Left hindlimb (tissue), 1 donor: ENCODE data around the gene LRRC18.

Experiments used
- DNase-seq: peaks from one replicate; pipeline ENCODE4 v3.0.0-alpha.2; 2018

The LRRC18 gene

DNA sequence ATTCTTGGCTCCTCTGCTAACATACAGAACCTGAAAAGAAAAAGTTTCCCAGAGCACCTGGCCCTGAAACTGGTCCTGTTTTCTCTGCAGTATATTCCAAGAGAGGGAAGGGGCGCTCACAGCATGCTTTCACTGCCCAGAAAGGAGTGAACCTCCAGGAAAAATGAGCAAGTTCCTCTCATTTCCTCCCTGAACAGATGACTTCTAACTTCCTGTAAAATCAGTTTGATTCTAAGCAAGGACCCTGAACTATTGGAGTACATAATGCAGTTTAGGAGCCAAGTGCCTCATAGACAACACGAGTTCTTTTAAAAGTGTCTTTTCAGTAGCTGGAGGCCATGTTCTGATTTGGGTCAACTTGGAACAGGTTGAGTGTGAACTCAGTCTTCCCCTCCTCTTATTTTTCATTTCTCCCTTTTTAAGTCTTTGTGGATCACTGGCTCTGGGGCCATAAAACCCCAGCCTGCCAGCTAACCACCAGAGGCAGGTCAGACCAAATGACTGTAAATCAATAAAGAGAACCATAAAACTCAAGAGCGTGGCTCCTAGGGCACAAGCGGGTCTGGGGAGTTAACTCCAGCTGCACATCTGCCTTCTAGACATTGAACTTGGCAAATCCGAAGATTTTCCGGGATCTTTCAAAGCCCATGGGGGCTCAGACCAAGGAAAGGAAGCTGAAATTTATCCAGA, 5.9 kb upstream of the LRRC18 start:
- DNase-seq: no peak

DNA sequence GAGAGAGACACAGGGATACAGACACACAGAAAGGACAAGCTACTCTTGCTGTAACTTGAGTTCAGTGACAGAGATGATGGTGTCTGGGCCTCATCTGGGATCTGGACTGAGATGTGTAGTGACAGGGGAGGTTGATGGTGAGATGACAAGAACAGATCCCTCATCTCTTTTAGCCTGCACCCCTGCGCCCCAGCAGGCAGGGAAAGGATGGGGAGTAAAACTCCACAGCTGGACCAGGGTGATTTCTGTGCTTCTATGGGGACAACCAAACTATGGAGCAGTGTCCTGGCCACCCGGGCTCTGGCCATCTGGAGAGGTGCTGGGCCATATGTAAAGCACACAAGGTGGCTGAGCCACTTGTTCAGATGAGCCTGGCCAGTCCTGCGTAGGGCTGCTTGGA, 4.5 kb upstream of the LRRC18 start:
- no peak for DNase-seq

DNA sequence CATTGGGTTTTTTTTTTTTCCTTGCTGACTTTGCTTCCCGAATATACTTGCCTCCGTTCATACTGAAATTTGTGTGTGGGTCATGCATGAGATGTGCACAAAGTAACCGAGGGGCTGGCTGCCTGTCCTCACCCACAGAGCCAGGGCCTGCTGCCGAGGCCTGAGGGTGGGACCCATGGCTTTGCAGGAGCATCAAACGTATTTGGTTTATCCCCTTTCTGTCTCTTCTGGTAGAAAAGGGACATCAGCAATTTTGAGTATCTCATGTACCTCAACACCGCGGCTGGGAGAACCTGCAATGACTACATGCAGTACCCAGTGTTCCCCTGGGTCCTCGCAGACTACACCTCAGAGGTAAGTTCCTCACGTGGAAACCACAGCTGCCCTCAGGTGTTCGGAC, 3.5 kb upstream of the LRRC18 start:
- DNase-seq: no peak

DNA sequence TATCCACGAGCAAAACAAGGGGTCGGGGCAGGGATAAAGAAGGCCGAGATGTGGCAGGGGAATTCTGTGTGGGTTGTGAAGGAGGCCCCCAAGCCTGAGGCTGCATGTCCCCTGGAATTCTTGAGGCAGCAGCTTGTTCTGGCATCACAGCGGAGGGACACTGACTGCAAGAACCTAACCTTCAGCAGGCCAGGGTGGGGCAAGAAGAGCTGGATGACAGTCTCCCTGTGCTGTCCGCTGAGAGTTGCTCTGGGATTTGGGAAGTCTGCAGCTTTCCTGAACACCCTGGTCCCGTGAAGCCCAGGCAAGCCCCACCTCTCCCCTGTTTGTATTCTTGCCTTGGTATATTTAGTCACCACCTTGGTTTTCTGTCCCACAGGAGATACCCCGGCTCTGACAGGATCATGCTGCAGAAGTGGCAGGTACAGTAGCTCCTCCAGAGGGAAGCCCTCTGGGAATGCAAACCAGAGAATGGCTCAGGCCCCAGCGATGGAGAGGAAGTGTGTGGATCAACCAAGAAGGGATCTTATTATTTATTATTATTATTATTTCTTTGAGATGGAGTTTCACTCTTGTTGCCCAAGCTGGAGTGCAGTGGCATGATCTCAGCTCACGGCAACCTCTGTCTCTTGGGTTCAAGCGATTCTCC, 1.9 kb upstream of the LRRC18 start:
- DNase-seq: no peak

DNA sequence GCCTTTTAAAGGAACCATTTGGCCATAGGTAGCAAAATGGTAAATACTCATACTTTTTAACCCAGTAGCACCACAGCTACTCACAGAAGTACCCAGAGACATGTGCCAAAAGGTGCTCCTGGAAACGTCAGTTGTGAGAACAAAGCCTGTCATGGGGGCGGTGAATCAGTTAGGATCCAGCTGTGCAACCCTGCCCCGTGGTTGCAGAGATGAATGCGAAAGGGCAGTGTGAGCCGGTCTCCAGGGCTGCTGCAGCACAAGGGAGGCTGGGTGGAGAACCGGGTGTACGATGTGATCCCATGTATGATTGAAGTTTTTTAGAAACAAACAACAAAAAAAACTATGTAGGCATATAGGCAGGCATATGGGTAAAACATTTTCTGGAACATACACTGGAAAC, 1.3 kb upstream of the LRRC18 start:
- no peak for DNase-seq

GRCh38 chr10:48940372-48940771, 732 bp upstream of the LRRC18 start:
- DNase-seq: no peak

DNA sequence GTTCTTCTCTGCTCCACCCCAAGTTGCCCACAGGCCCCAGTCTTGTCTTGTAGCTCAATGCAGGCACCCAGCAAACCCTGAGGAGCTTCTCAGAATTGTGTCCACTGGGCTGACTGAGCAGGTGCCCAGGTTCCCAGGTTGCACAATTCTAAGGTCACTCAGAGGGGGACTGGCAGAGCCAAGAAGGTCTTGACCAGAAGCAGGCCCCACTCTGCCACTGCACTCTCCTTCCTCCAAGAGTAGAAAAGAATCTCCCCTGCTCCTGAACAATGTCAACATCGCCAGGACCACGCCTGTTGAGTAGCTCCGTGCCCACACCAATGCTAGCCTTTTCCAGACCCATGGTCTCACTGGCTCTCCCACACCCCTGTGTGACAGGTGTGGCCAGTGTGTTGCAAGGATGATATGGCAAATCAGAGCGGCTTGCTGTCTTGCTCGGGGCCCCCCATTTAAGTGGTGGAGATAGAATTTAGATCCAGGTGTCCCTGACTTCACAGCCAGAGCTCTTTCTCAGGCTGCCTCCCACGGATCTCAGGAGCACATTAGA, 577 bp downstream of the LRRC18 start:
- no peak for DNase-seq

DNA sequence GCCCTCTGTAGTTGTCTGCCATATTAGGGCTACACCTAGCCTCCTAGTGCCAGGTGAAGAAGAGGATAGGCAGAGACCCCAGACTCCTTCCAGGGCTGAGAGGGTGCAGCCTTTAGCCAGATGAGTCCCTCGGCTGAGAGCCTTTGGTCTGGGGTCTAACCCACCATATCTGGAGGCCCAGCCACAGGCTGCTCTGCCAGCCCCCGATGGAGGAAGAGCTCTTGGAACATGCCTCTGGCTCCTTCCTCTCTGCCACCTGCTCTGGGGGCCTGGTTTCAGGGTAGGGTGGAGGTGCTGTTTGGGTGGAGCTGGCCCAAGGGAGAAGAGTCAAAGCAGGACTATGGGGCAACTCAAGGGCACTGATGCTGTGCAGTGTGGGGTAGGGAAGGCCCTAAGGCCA, 1.4 kb downstream of the LRRC18 start:
- DNase-seq: no peak

- DNase-seq: no peak
These were observed 1.8 kb downstream of the LRRC18 start for GRCh38 chr10:48937796-48938195.

DNA sequence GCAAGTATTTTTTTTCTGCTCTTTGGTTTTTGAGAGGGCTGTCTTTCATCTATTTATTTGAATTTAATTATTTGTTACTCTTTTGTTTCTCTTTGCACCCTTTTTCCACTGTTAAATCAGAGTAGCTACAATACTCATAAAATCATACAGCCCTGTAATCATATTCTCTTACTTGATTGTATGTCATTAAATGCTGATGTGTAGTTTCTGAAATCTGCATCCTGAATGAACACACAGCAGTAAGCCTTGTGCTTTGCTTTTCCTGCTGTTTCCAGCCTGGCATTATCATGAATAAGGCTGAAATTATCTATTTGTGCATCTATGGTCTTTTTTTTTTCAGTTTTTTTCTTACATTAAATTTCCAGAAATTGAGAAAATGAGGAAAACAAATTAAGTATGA, 4.1 kb downstream of the LRRC18 start:
- DNase-seq: no peak

- peak; percentile 49 for DNase-seq
These were observed 4.8 kb downstream of the LRRC18 start for GRCh38 chr10:48934672-48935501.

DNA sequence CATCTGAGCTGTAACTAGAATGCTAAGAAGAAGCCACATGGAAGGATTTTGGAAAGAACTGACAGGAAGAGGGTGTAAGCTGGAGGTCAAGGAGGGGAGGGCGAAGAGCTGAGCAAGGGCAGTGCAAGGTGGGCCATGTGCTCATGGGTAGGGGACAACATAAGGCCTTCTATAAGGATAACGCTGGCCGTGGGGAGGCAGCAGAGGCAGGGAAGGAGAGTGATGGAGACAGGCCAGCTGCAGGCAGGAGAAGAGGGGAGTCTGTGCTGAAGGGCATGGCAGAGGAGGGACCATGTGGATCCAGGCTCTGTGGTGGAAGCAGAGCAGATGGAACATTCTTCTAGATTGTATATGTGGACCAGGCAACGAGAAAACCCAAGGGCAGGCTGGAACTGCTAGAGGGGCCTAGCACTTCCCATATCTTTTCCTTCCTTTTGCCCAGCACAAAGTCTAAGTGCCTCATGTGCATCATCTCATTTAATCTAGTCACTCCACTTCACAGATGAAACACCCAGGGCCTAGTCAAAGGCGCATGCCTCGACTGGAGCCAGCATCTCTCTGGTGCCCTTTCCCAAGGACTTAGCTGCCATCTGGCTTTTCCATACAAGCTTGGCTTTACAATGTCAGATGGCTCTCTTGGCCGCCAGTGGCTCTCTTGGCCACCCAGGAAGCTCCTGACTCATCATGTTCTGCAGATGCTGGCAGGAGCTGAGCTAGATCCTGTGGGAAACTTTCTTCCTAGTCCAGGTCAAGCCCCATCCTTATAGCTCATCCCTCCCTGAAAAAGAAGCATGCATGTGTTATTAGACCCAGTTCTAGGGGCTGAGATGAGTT, 6.6 kb downstream of the LRRC18 start:
- no peak for DNase-seq

- no peak for DNase-seq
These were observed 8.5 kb downstream of the LRRC18 start for GRCh38 chr10:48931188-48931587.

- no peak for DNase-seq
These were observed 10.1 kb downstream of the LRRC18 start for GRCh38 chr10:48929413-48929990.

- DNase-seq: no peak
These were observed 12.7 kb downstream of the LRRC18 start for GRCh38 chr10:48926764-48927540.

GRCh38 chr10:48926255-48926654, 13.4 kb downstream of the LRRC18 start:
- DNase-seq: no peak

DNA sequence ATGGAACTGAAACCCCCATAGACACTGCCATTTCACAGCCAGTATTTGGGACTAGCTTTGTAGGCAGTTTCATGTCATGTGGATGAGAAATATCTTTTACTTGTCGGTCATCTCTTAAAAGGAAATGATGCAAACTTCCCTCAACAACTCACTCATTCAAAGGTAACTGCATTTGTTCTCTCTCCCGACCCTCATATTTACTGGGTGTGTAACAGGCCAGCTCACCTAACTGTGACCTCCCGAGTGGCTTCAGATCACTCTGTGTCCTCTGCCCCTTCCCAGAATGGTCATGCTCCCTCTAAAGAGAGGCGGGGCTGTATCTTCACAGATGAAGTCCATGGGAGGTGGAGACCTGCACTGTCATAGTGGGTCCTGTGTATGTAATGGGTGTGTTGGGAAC, 14.7 kb downstream of the LRRC18 start:
- no peak for DNase-seq

DNA sequence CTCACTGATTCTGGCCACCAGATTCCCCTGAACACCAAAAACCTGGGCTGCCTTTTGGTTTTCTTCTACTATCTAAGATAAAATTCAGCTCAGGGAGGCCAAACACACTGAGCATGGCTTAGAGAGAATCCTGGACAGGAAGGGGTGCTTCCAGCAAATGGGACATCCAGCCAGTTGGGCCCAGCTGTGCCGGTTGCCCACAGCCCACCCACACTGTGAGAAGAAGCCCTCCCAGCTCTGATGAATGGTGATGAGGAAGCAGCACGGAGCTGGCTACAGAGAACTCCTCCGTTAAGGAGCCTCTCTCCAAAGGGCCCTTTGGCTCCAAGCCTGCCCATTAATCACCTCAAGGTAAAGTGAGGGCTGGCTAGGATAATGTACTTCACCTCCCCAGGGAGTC, 15.9 kb downstream of the LRRC18 start:
- DNase-seq: no peak

- DNase-seq: no peak
These were observed 26.0 kb downstream of the LRRC18 start for GRCh38 chr10:48913674-48914073.

DNA sequence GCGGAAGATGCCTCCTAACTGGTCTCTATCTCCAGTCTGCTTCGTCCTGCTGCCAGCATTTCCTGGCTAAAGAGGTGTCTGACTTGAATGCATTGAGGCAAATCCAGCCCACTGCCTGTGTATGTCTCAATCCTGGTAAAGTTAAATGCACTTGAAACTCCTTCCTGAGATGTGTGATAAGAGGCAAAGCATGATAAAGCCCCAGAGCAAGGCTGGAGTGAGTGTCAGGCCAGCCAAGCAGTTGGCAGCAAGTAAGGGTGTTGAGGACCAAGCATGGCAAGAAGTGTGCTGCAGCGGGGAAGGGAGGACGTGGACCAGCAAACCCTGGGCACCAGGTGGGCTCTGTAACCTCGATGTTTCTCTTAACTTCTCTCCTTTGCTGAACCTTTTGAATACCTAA, 29.1 kb downstream of the LRRC18 start:
- DNase-seq: no peak

GRCh38 chr10:48907730-48908129, 31.9 kb downstream of the LRRC18 start:
- DNase-seq: no peak

DNA sequence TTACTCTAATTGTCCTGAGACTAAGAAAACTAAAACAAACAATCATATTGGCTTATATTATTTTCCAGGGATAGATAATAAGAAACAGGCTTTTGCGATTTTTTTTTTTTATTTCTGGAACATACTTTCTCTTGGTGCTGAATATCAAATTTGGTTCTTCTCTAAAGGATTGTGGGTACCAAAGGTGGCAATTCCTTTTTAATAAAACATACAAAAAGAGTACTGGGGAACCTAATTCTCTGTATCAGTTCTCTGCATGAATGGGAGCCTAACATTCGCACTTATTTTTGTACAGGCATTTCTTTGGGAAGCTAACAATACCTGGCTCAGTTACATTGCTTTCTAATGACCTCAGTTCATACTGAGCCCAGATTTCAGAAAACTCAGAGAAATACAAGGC, 32.8 kb downstream of the LRRC18 start:
- DNase-seq: no peak
